Measurements from ENCODE around the gene CNTN4. TPM values are rescaled to one million over a fixed set of nuclear protein-coding genes. Genes with fewer than 3 reads are reported as not detected.

Gene CNTN4
- total and polyA plus RNA-seq, 8 donors = 2.5 to 10.8 (median 5.1) TPM

- Histone ChIP-seq H3K4me1 (peaks cover 0 to 7% (median 6%) of the 10 kb centered on the region in 3 donors), H3K27me3 (no peaks in the 10 kb centered on the region), H3K27ac (no peak overlapping the region), H3K4me3 (no peak overlapping the region), H3K36me3 (no peaks in the 10 kb centered on the region), H3K9me3 (no peaks in the 10 kb centered on the region)
- WGBS, 2 donors = 42 to 52% methylated on average over 1 of the region's 1 CpG
- no peak for DNase-seq
- FAIRE-seq = no peak
- TF ChIP-seq CTCF (IDR thresholded peaks at IDR 0.05) = no peak
- intact Hi-C loops (cut with DNase I) = no loop called here
- ATAC-seq = no peak
These were observed 555.0 kb downstream of the CNTN4 start for GRCh38 chr3:2653706-2654105.

- 8 to 14% methylated on average over 1 of the region's 1 CpG for WGBS, 2 donors
- no peaks in the 10 kb centered on the region for H3K27me3 ChIP-seq
- no peak overlapping the region for H3K4me3 ChIP-seq
- no peaks in the 10 kb centered on the region for H3K9me3 ChIP-seq
- H3K27ac ChIP-seq = no peak overlapping the region
- FAIRE-seq = no peak
- intact Hi-C loops (cut with DNase I) = no loop called here
- DNase-seq = no peak
- ATAC-seq = peak in 3 of 4 donors; percentile 39 to 63 (median 55)
- no peak for TF ChIP-seq CTCF (IDR thresholded peaks at IDR 0.05)
- peaks cover 0 to 7% (median 6%) of the 10 kb centered on the region in 3 donors for H3K4me1 ChIP-seq
- no peaks in the 10 kb centered on the region for H3K36me3 ChIP-seq
These were observed 556.6 kb downstream of the CNTN4 start for GRCh38 chr3:2655229-2655701.

GRCh38 chr3:2656806-2657777 lies 558.4 kb downstream of the CNTN4 start:
- WGBS, 2 donors = 57 to 60% methylated on average over 10 of the region's 10 CpGs
- intact Hi-C loops (cut with DNase I) = no loop called here
- DNase-seq = no peak

GRCh38 chr3:2657971-2658370 lies 559.3 kb downstream of the CNTN4 start:
- 63 to 79% methylated on average over 6 of the region's 6 CpGs for WGBS, 2 donors
- FAIRE-seq (no peak), DNase-seq (no peak), ATAC-seq (no peak)
- Histone ChIP-seq H3K27me3 (no peaks in the 10 kb centered on the region), H3K27ac (no peak overlapping the region), H3K36me3 (no peaks in the 10 kb centered on the region), H3K4me3 (no peak overlapping the region), H3K4me1 (peaks cover 0 to 7% (median 6%) of the 10 kb centered on the region in 3 donors), H3K9me3 (no peaks in the 10 kb centered on the region)
- TF ChIP-seq CTCF (IDR thresholded peaks at IDR 0.05) = no peak
- intact Hi-C loops (cut with DNase I) = no loop called here

More at GRCh38 chr3:2656806-2657777, 558.4 kb downstream of the CNTN4 start:
- Histone ChIP-seq H3K27ac (no peak overlapping the region), H3K27me3 (no peaks in the 10 kb centered on the region), H3K4me1 (peaks cover 0 to 7% (median 6%) of the 10 kb centered on the region in 3 donors), H3K36me3 (no peaks in the 10 kb centered on the region), H3K4me3 (no peak overlapping the region), H3K9me3 (no peaks in the 10 kb centered on the region)
- ATAC-seq (no peak), FAIRE-seq (no peak)
- TF ChIP-seq CTCF (IDR thresholded peaks at IDR 0.05) = no peak

GRCh38 chr3:2659896-2660295 lies 561.2 kb downstream of the CNTN4 start:
- Histone ChIP-seq H3K27ac (no peak overlapping the region), H3K9me3 (no peaks in the 10 kb centered on the region), H3K4me1 (peaks cover 0 to 7% (median 0%) of the 10 kb centered on the region in 3 donors), H3K4me3 (no peak overlapping the region), H3K36me3 (no peaks in the 10 kb centered on the region), H3K27me3 (no peaks in the 10 kb centered on the region)
- ATAC-seq (no peak), DNase-seq (no peak), FAIRE-seq (no peak)
- 44 to 63% methylated on average over 3 of the region's 3 CpGs for WGBS, 2 donors
- intact Hi-C loops (cut with DNase I) = no loop called here
- no peak for TF ChIP-seq CTCF (IDR thresholded peaks at IDR 0.05)
